ENCODE measurements around the gene PATL2.
"Not testable (repeated sequence)": the region's sequence is repeated elsewhere in the genome, so short reads cannot be mapped to it uniquely, and the experiment has no call there.

DNA sequence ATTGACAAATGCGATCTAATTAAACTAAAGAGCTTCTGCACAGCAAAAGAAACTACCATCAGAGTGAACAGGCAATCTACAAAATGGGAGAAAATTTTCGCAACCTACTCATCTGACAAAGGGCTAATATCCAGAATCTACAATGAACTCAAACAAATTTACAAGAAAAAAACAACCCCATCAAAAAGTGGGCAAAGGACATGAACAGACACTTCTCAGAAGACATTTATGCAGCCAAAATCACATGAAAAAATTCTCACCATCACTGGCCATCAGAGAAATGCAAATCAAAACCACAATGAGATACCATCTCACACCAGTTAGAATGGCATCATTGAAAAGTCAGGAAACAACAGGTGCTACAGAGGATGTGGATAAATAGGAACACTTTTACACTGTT is 32.3 kb upstream of the PATL2 start:
- TF ChIP-seq, protein P1, sequence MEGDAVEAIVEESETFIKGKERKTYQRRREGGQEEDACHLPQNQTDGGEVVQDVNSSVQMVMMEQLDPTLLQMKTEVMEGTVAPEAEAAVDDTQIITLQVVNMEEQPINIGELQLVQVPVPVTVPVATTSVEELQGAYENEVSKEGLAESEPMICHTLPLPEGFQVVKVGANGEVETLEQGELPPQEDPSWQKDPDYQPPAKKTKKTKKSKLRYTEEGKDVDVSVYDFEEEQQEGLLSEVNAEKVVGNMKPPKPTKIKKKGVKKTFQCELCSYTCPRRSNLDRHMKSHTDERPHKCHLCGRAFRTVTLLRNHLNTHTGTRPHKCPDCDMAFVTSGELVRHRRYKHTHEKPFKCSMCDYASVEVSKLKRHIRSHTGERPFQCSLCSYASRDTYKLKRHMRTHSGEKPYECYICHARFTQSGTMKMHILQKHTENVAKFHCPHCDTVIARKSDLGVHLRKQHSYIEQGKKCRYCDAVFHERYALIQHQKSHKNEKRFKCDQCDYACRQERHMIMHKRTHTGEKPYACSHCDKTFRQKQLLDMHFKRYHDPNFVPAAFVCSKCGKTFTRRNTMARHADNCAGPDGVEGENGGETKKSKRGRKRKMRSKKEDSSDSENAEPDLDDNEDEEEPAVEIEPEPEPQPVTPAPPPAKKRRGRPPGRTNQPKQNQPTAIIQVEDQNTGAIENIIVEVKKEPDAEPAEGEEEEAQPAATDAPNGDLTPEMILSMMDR (IDR thresholded peaks at IDR 0.05 in 8 of 11, conservative IDR thresholded peaks at IDR 0.05 in 3 of 11): not testable (repeated sequence)
- TF ChIP-seq POLR2AphosphoS5 (IDR thresholded peaks at IDR 0.05): not testable (repeated sequence)

Measured in spleen (tissue), 7 donors.